H9 (cell line): ENCODE measurements around the gene NHS. TPM values are rescaled to one million over a fixed set of nuclear protein-coding genes. Genes with fewer than 3 reads are reported as not detected.

Experiments used
- DNase-seq: peaks from one replicate; pipeline ENCODE4 v3.0.0-alpha.2; 2017
- H2AFZ ChIP-seq: one replicate; pipeline ENCODE4 v1.6.1; 2013; ENCODE audit warnings: mild to moderate bottlenecking, low read length, control low read depth, moderate library complexity
- H2AK5ac ChIP-seq: 2 replicates; pipeline ENCODE4 v1.6.1; 2013; ENCODE audit warnings: low read length, control low read depth, mixed read lengths; ENCODE audit not compliant: insufficient read length
- H2BK120ac ChIP-seq: one replicate; pipeline ENCODE4 v1.6.1; 2013; ENCODE audit warnings: low read depth, mild to moderate bottlenecking, low read length, control low read depth, inconsistent platforms; ENCODE audit not compliant: poor library complexity, severe bottlenecking
- H2BK12ac ChIP-seq: 2 replicates; pipeline ENCODE4 v1.6.1; 2013; ENCODE audit warnings: low read length, control low read depth, mixed read lengths, low read depth; ENCODE audit not compliant: insufficient read length
- H2BK15ac ChIP-seq: 2 replicates; pipeline ENCODE4 v1.6.1; 2013; ENCODE audit warnings: low read depth, low read length, control low read depth
- H2BK20ac ChIP-seq: one replicate; pipeline ENCODE4 v1.6.1; 2013; ENCODE audit warnings: low read depth, mild to moderate bottlenecking, low read length, control low read depth, inconsistent platforms; ENCODE audit not compliant: poor library complexity, severe bottlenecking
- H2BK5ac ChIP-seq: 2 replicates; pipeline ENCODE4 v1.6.1; 2013; ENCODE audit warnings: low read length, control low read depth, mixed read lengths; ENCODE audit not compliant: insufficient read length
- H3K14ac ChIP-seq: 2 replicates; pipeline ENCODE4 v1.6.1; 2013; ENCODE audit warnings: low read length, control low read depth; ENCODE audit not compliant: insufficient read depth
- H3K18ac ChIP-seq: 2 replicates; pipeline ENCODE4 v1.6.1; 2013; ENCODE audit warnings: low read depth, mild to moderate bottlenecking, mixed read lengths, low read length, control low read depth; ENCODE audit not compliant: insufficient read length
- H3K23ac ChIP-seq: 2 replicates; pipeline ENCODE4 v1.6.1; 2013; ENCODE audit warnings: low read length, control low read depth, mixed read lengths, low read depth; ENCODE audit not compliant: insufficient read length
- H3K23me2 ChIP-seq: 2 replicates; pipeline ENCODE4 v1.6.1; 2013; ENCODE audit warnings: low read depth, mild to moderate bottlenecking, mixed read lengths, low read length, control low read depth; ENCODE audit not compliant: insufficient read length, poor library complexity, severe bottlenecking
- H3K27ac ChIP-seq: 2 replicates; pipeline ENCODE4 v1.5.1; 2013; ENCODE audit warnings: low read length, control low read depth, mixed read lengths, low read depth; ENCODE audit not compliant: insufficient read length
- H3K27me3 ChIP-seq: 2 replicates; pipeline ENCODE4 v1.6.1; 2013; ENCODE audit warnings: low read length, control low read depth, inconsistent platforms; ENCODE audit not compliant: insufficient read depth
- H3K4ac ChIP-seq: 2 replicates; pipeline ENCODE4 v1.6.1; 2013; ENCODE audit warnings: low read depth, mild to moderate bottlenecking, control low read depth, inconsistent platforms, low read length, moderate library complexity
- H3K4me1 ChIP-seq: 2 replicates; pipeline ENCODE4 v1.6.1; 2013; ENCODE audit warnings: low read length, control low read depth, inconsistent platforms; ENCODE audit not compliant: insufficient read depth
- H3K4me2 ChIP-seq: 2 replicates; pipeline ENCODE4 v1.6.1; 2013; ENCODE audit warnings: low read length, control low read depth, mixed read lengths; ENCODE audit not compliant: insufficient read length, insufficient read depth
- H3K56ac ChIP-seq: 2 replicates; pipeline ENCODE4 v1.6.1; 2013; ENCODE audit warnings: low read depth, mild to moderate bottlenecking, mixed read lengths, low read length, control low read depth; ENCODE audit not compliant: insufficient read length
- H3K79me1 ChIP-seq: 2 replicates; pipeline ENCODE4 v1.6.1; 2013; ENCODE audit warnings: low read depth, mild to moderate bottlenecking, moderate library complexity, low read length, control low read depth, inconsistent platforms; ENCODE audit not compliant: insufficient read depth, poor library complexity, severe bottlenecking
- H3K79me2 ChIP-seq: 2 replicates; pipeline ENCODE4 v1.6.1; 2013; ENCODE audit warnings: low read length, control low read depth, inconsistent platforms; ENCODE audit not compliant: insufficient read depth
- H3K9ac ChIP-seq: 2 replicates; pipeline ENCODE4 v1.6.1; 2013; ENCODE audit warnings: low read length, control low read depth, mixed read lengths; ENCODE audit not compliant: insufficient read length; ENCODE audit errors: extremely low read depth
- H3K9me3 ChIP-seq: one replicate; pipeline ENCODE4 v1.6.1; 2013; ENCODE audit warnings: low read depth, low read length, inconsistent platforms; ENCODE audit not compliant: control insufficient read depth
- H3T11ph ChIP-seq: one replicate; pipeline ENCODE4 v1.6.1; 2013; ENCODE audit warnings: mild to moderate bottlenecking, low read length, control low read depth, inconsistent platforms
- H4K20me1 ChIP-seq: one replicate; pipeline ENCODE4 v1.6.1; 2013; ENCODE audit not compliant: control insufficient read depth, insufficient read length, insufficient read depth
- H4K5ac ChIP-seq: 2 replicates; pipeline ENCODE4 v1.6.1; 2013; ENCODE audit warnings: low read depth, mild to moderate bottlenecking, mixed read lengths, low read length, control low read depth; ENCODE audit not compliant: insufficient read length
- H4K8ac ChIP-seq: replicated peaks from 2 replicates; pipeline ENCODE4 v1.6.1; 2013; ENCODE audit warnings: low read length, control low read depth, mixed read lengths, low read depth; ENCODE audit not compliant: insufficient read length
- H4K91ac ChIP-seq: 2 replicates; pipeline ENCODE4 v1.6.1; 2013; ENCODE audit warnings: low read depth, mild to moderate bottlenecking, moderate library complexity, mixed read lengths, low read length, control low read depth; ENCODE audit not compliant: insufficient read length
- H3K27ac Mint-ChIP-seq, 3 experiments: 2 replicates in 2 of 3; 3 replicates in 1 of 3; pipeline ENCODE4 v1.8.0; 2020 to 2021; ENCODE audit warnings: mixed read lengths in 3 of 3, mild to moderate bottlenecking in 1 of 3, moderate library complexity in 1 of 3
- H3K27me3 Mint-ChIP-seq: 2 replicates; pipeline ENCODE4 v1.8.0; 2021; ENCODE audit warnings: low read depth, mild to moderate bottlenecking, moderate library complexity, mixed read lengths
- H3K36me3 Mint-ChIP-seq, 3 experiments: 2 replicates in 2 of 3; 3 replicates in 1 of 3; pipeline ENCODE4 v1.8.0; 2020 to 2021; ENCODE audit warnings: low read depth in 3 of 3, mixed read lengths in 3 of 3; ENCODE audit not compliant: insufficient read depth in 1 of 3
- H3K4me1 Mint-ChIP-seq, 2 experiments: 2 replicates each; pipeline ENCODE4 v1.8.0; 2020; ENCODE audit warnings: mixed read lengths in 2 of 2
- H3K4me3 Mint-ChIP-seq, 2 experiments: 2 replicates in 1 of 2; 3 replicates in 1 of 2; pipeline ENCODE4 v1.8.0; 2020 to 2021; ENCODE audit warnings: mild to moderate bottlenecking in 2 of 2, mixed read lengths in 2 of 2, moderate library complexity in 1 of 2
- H3K9me3 Mint-ChIP-seq, 2 experiments: 2 replicates in 1 of 2; 3 replicates in 1 of 2; pipeline ENCODE4 v1.8.0; 2020; ENCODE audit warnings: mild to moderate bottlenecking in 2 of 2, mixed read lengths in 2 of 2, moderate library complexity in 1 of 2
- CTCF ChIP-seq: fragments of 200-600 bp; sonication (generic); conservative IDR thresholded peaks from 3 replicates; pipeline ENCODE4 v1.8.0; 2021; ENCODE audit warnings: antibody characterized with exemption, mild to moderate bottlenecking
- WGBS: extraction: QIAGEN DNeasy Blood & Tissue Kit; methylation state at CpG from one replicate; pipeline ENCODE4 v1.1.7; 2013; ENCODE audit warnings: missing lambda C conversion rate, low lambda C conversion rate, mixed read lengths; ENCODE audit not compliant: insufficient read length; ENCODE audit errors: extremely low coverage; 5-methylcytosine and 5-hydroxymethylcytosine counted together
- total RNA-seq: library from RNA; stranded (reverse); gene quantifications from 2 replicates; pipeline ENCODE4 v1.2.1, GENCODE V29; 2021

NHS gene
- total RNA-seq, 1 experiment from 2014 or later = 8.7 TPM

GRCh38 chrX:17373337-17373736, 1.7 kb upstream of the NHS start:
- Histone ChIP-seq H3K27me3 (peaks cover 10% of the 10 kb centered on the region; the same call in 1 of the 2 replicates), H2BK120ac (no peak overlapping the region), H3K56ac (no peak overlapping the region), H3K14ac (no peak overlapping the region), H4K8ac (no peak overlapping the region), H3K4me1 (no peaks in the 10 kb centered on the region), H2BK5ac (no peak overlapping the region), H3K4me2 (no peak overlapping the region), H4K5ac (no peak overlapping the region), H2BK20ac (no peak overlapping the region), H3K27ac (no peak overlapping the region), H2AK5ac (no peak overlapping the region), H3K79me2 (no peaks in the 10 kb centered on the region), H2BK15ac (no peak overlapping the region), H3K23ac (no peak overlapping the region), H2BK12ac (no peak overlapping the region), H2AFZ (no peak overlapping the region), H4K91ac (no peak overlapping the region), H3K79me1 (no peaks in the 10 kb centered on the region), H3K9ac (no peak overlapping the region), H3K23me2 (peaks cover 26% of the 10 kb centered on the region), H3T11ph (no peak overlapping the region), H3K4ac (no peak overlapping the region), H3K18ac (no peak overlapping the region), H3K9me3 (no peaks in the 10 kb centered on the region), H4K20me1 (no peaks in the 10 kb centered on the region)
- no peak overlapping the region for H3K4me3 Mint-ChIP-seq
- H3K9me3 Mint-ChIP-seq = peaks cover 0 to 4% of the 10 kb centered on the region in 2 experiments; a peak in 2 of 5 replicates
- no peak overlapping the region for H3K27ac Mint-ChIP-seq
- peaks cover 46% of the 10 kb centered on the region for H3K27me3 Mint-ChIP-seq
- H3K36me3 Mint-ChIP-seq = no peaks in the 10 kb centered on the region; a peak in 1 of 7 replicates
- no CpG with 5 or more reads among the region's 3 CpGs for WGBS
- no peak for TF ChIP-seq CTCF
- DNase-seq = no peak
- H3K4me1 Mint-ChIP-seq = peaks cover 36 to 43% of the 10 kb centered on the region in 2 experiments
